Peyer's patch (tissue), 4 donors: ENCODE data around the gene CDKAL1.
"Not testable (repeated sequence)": the region's sequence is repeated elsewhere in the genome, so short reads cannot be mapped to it uniquely, and the experiment has no call there.

Source experiments
- CTCF ChIP-seq, 6 experiments: fragments of 450-650 bp in 4 of 6; fragments of 200-600 bp in 2 of 6; sonication (generic) in 1 of 6; IDR thresholded peaks; one replicate each; pipeline ENCODE4 v1.5.1; 2017 to 2019; ENCODE audit warnings: antibody characterized with exemption in 6 of 6, mild to moderate bottlenecking in 3 of 6, moderate library complexity in 1 of 6
- POLR2A ChIP-seq, 2 donors: fragments of 450-650 bp; IDR thresholded peaks; one replicate each; pipeline ENCODE4 v1.5.1; 2017; ENCODE audit warnings: antibody characterized with exemption in 2 of 2, mild to moderate bottlenecking in 2 of 2, moderate library complexity in 2 of 2

GRCh38 chr6:21195301-21195700 is 661.0 kb downstream of the CDKAL1 start:
- not testable (repeated sequence) for TF ChIP-seq CTCF, POLR2A (IDR thresholded peaks at IDR 0.05)
